ENCODE data around the gene TNRC6C.

- no peak for TF ChIP-seq POLR2A (IDR thresholded peaks at IDR 0.05)
- TF ChIP-seq, protein P1, sequence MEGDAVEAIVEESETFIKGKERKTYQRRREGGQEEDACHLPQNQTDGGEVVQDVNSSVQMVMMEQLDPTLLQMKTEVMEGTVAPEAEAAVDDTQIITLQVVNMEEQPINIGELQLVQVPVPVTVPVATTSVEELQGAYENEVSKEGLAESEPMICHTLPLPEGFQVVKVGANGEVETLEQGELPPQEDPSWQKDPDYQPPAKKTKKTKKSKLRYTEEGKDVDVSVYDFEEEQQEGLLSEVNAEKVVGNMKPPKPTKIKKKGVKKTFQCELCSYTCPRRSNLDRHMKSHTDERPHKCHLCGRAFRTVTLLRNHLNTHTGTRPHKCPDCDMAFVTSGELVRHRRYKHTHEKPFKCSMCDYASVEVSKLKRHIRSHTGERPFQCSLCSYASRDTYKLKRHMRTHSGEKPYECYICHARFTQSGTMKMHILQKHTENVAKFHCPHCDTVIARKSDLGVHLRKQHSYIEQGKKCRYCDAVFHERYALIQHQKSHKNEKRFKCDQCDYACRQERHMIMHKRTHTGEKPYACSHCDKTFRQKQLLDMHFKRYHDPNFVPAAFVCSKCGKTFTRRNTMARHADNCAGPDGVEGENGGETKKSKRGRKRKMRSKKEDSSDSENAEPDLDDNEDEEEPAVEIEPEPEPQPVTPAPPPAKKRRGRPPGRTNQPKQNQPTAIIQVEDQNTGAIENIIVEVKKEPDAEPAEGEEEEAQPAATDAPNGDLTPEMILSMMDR (IDR thresholded peaks at IDR 0.05), result no peak
Measured at GRCh38 chr17:77946900-77947645, 11.4 kb upstream of the TNRC6C start.
